GM10847 (cell line): ENCODE measurements around the gene KRT85.

Source experiments
- POLR2A ChIP-seq: IDR thresholded peaks from 2 replicates; pipeline ENCODE4 v1.6.1; 2011; ENCODE audit not compliant: insufficient read length; ENCODE audit errors: extremely low read depth

KRT85 gene

DNA sequence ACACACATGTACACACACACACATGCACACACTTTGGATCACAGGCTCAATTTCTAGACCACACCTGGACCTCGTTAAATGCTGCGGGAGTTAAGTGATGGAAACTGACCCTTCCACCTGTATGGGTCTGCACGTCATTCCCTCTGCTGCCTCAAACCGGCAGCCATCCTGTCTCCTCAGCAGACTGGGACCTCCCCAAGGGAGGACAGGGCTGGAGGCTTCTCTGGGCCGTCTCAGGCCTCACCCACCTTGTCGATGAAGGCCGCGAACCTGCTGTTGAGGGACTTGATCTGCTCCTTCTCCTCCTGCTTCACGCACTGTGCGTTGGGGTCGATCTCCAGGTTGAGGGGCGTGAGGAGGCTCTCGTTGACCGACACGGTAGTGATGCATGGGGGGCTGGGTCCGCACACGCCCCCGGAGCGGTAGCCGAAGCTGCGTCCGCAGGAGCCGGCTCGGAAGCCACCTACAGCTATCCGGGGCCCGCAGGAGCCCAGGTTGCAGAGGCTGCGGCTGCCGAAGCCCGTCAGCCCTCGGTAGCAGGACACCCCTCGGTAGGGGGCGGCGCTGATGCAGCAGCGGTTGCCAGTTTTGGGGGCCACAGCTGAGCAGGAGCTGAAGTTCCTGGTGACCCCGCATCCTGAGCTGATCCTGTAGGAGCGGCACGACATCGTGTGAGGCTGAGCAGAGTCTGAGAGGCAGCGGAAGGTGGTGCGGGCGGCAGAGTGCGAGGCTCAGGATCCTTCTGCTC lies at the start of gene KRT85:
Gene KRT85 (minus strand): TSS at position 744 of the 748 bp plus-strand sequence. CDS start 76 bp downstream, at position 668.
- no peak for TF ChIP-seq POLR2A

- no peak for TF ChIP-seq POLR2A
Measured at GRCh38 chr12:52416795-52417194, 49.5 kb upstream of the KRT85 start.

GRCh38 chr12:52415870-52416750 lies 48.8 kb upstream of the KRT85 start:
- TF ChIP-seq POLR2A, result no peak

DNA sequence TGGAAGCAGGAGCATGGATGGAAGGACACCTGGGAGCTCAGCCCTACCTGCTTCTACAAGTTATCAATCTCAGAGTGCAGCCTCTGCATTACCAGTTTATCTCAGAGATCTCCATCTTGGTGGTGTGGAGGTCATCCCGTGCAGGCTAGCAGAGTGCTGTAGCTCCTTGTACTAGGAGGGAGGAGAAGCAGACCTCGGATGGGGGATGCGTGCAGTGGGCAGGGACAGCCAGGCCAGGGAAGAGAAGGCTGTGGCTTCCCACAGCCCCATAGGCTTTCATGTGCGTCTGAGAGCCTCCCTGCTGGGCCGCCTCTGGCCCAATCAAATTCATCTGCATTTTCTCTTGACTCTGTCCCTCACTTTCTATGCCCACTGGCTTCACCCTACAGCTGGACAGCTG lies 47.7 kb upstream of the KRT85 start:
- no peak for TF ChIP-seq POLR2A

- TF ChIP-seq POLR2A, result no peak
Measured at GRCh38 chr12:52413782-52414345, 46.6 kb upstream of the KRT85 start.

DNA sequence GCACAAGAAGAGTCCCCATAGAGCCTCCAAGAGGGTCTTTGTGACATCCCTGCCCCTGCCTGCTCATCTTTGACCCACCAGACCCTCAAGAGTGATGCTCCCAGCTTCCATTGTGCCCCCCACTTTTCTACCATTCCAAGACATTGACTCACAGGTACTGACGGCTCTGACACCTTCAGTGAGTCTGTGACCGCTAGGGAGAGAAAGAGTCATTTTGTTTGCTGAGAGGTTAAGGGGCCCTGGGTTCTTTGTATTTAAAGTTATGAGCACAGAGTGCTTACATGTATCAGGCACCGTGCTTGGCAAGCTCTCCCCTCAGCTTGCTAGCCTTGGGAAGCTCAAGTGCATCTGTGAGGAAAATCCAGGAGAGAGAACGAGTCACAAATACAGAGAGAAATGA lies 45.9 kb upstream of the KRT85 start:
- no peak for TF ChIP-seq POLR2A

DNA sequence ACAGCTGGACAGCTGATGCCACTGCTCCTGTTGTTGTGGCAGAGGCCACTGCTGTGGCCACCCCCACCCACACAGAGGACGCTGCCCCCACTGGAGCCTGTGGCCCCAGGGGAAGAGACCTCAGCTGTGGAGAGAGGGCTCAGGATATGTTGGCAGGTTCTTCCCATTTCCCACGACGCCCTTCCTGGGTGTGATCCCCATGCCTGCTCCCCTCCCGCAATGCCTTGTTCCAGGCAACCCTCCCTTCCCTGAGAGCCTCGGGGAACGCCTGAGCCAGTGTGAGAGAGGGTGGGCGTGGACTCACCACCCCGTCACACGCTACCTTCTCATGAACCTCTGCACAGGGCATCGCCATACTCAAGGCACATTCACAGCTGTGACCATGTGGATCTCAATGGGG lies 44.5 kb upstream of the KRT85 start:
- no peak for TF ChIP-seq POLR2A

DNA sequence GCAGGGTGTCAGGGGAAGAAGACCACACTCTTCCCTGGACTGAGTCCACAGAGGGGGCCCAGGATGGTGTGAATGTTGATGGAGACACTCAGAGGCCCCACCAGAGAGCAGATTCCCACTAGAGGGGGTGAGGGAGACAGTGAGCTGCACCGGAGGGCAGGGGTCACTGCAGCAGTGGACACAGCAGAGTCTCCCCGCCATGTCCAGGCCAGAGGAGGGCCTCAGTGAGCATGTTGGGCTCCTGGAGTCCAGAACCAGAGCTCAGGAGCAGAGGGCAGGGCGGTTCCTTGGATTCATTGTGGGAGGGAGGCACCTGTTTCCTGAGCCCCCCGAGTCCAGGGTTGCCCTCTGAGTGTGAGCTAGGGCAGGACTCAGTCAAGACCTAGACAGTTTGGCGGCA lies 40.6 kb upstream of the KRT85 start:
- no peak for TF ChIP-seq POLR2A

GRCh38 chr12:52405922-52406385 lies 38.7 kb upstream of the KRT85 start, which contains the start of gene KRT82:
TSS of gene KRT82 (minus strand) at chr12:52406335. CDS start at chr12:52406277, 58 bp downstream.
- no peak for TF ChIP-seq POLR2A

DNA sequence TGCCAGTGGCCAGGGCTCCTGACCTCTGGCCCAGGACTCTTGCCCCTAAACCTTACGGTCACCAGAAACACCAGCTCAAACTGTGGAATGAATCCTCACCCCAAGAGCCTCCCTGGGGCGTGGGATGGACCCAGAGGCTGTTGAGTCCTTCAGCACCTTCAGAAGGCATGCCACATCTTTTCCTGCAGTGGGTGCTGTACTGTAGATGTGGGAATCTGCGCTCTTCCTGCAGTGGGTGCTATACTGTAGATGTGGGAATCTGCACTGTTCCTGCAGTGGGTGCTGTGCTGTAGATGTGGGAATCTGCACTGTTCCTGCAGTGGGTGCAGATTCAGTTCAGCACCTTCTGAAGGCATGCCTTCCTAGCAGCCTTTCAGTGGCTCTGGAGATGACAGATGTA lies 37.7 kb upstream of the KRT85 start:
- no peak for TF ChIP-seq POLR2A

- TF ChIP-seq POLR2A, result no peak
Measured at GRCh38 chr12:52403561-52403960, 36.3 kb upstream of the KRT85 start.

DNA sequence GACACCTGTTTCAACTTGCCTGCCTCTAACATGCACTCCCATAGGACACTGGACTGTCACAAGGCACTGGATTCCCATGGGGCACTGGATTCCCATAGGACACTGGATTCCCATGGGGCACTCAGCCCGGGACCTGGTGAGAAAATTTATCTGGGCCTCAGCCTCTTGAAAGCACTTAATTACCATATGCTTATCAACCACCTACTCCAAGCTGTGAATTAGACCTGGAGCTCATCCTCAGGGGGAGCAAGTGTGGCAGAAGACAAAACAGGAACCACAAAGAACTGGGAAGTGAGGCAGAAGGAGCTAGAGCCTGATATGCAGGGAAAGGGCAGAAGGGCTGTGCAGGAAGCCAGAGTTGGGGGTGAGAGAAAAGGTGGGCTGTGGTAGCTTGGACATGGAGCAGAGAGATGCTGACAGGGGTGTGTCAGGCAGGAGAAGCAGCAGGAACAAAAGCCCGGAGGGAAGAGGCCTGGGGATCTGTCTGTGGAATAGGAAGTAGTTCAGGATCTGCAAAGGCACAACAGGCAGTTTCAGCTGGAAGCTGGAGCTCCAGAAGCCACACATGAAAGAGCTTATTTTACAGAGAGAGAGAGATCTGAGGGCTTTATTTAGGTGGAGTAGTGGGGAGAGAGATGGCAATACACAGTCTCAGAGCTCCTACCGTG lies 35.7 kb upstream of the KRT85 start:
- no peak for TF ChIP-seq POLR2A

DNA sequence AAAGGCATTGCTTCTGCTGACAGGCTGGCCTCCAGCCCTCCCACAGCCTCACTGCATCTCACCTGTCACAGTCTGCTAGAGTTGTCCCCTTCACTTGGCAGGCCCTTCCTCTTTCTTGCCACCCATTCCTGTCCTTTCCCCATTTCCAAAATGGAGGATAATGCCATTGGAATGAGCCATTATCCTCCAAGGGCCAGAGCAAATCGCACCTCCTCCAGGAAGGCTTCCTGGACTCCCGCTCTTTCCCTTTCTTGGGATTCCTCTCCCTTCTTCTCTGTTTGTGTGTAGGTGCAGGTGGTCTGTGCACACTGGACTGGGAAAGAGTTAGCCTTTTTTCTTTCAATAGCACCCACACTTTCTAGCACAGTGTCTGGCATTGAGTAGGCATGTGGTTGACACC lies 35.1 kb upstream of the KRT85 start:
- TF ChIP-seq POLR2A, result no peak

DNA sequence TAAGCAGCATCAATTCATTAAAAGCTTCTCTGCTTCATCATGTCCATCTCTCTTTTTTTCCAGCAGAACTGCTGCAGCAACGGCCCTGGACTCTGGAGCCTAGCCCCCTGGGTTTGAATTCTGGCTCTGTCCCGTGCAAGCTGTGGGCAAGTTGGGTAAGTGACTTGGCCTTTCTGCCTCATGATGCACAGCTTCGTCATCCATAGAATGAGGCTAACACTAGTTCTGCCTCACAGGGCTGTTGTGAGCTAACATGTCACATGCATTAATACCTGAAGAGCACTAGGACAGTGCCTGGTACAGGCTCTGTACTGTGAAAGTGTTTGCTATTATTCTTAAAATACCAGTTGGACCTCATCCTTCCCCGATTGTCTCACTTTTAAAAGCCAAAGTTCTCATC lies 34.6 kb upstream of the KRT85 start:
- TF ChIP-seq POLR2A, result no peak

DNA sequence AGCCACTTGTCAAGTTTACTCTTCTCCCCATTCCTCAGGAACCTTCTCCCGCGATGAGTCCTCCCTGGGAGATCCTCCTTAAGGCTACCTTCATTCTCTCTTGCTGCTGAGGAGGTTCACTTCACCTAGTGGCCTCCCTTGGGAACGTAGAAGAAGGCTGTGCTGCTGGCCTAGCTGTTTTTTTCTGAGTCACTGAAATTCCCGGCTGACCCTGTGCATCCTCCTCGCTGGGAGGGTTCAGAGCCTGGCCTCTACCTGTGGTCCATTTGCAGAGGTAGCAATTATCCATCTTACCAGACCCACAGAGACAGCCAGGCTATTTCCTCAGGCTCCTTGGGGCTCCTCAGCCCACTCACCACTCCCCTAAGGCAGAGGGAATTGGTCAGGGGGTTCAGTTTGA lies 34.2 kb upstream of the KRT85 start:
- no peak for TF ChIP-seq POLR2A

DNA sequence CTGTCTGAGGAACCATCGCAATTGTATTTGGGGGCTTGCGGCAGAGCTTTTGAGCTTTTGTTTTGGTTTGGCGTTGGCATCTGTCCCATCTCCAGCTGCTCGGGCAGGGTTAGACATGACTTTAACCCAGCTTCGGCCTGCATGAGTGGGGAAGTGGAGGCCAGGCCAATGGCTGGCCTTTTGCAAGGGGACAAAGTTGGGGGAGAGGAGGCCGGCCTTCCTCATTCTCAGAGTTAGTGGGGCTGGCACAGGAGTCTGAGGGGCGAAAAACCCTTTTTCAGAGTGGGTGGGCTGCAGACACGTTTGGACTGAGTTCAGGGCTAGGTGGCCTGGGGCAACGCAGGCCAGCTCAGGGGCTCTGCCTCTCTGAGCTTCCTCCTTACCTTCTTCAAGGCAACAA lies 33.6 kb upstream of the KRT85 start:
- no peak for TF ChIP-seq POLR2A

DNA sequence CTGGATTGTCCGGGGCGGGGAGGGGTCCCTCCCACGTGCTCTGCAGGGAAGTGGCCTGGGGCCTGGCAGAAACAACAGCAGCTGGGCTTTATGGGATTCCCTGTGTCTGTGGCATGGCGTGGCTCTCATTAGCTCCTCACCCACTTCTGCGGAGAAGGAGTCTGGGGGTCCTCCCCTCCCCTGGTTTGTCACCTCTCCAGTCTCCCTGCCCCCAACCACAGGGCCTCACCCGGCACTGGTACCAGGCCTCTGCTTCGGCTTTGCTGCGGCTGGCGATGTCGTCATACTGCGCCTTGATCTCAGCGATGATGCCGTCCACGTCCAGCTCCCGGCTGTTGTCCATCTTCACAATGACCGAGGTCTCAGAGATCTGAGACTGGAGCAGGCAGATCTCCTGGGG lies 32.5 kb upstream of the KRT85 start:
- no peak for TF ChIP-seq POLR2A
